HG02678 (cell line): ENCODE measurements around the gene SKIL.

ENCODE experiments used
- ATAC-seq: cut with Tn5 transposase; IDR thresholded peaks from one replicate; pipeline ENCODE4 v1.9.1; 2021; ENCODE audit warnings: mild to moderate bottlenecking, moderate library complexity; ENCODE audit not compliant: unreplicated experiment

Gene SKIL

GRCh38 chr3:170391108-170391507, 33.6 kb downstream of the SKIL start:
- ATAC-seq = no peak

GRCh38 chr3:170397685-170398084, 40.2 kb downstream of the SKIL start:
- ATAC-seq = no peak

- no peak for ATAC-seq
Measured at GRCh38 chr3:170405101-170405500, 47.6 kb downstream of the SKIL start.

- no peak for ATAC-seq
Measured at GRCh38 chr3:170410428-170411029, 53.0 kb downstream of the SKIL start.

- ATAC-seq = no peak
Measured at GRCh38 chr3:170413291-170413690, 55.8 kb downstream of the SKIL start.

- ATAC-seq = no peak
Measured at GRCh38 chr3:170414202-170414663, 56.7 kb downstream of the SKIL start.

- no peak for ATAC-seq
Measured at GRCh38 chr3:170417090-170417489, 59.6 kb downstream of the SKIL start.

GRCh38 chr3:170418422-170419398, 61.2 kb downstream of the SKIL start, which contains the start of gene CLDN11:
Gene CLDN11 (plus strand): TSS chr3:170418868. CDS start chr3:170419067, 199 bp downstream.
- ATAC-seq = no peak

GRCh38 chr3:170419557-170420087, 62.1 kb downstream of the SKIL start:
- no peak for ATAC-seq

GRCh38 chr3:170420307-170420821, 62.8 kb downstream of the SKIL start:
- ATAC-seq = no peak

GRCh38 chr3:170421111-170421641, 63.7 kb downstream of the SKIL start:
- ATAC-seq = no peak

- ATAC-seq = no peak
Measured at GRCh38 chr3:170421758-170422157, 64.2 kb downstream of the SKIL start.

GRCh38 chr3:170423001-170423615, 65.6 kb downstream of the SKIL start:
- no peak for ATAC-seq

GRCh38 chr3:170424879-170425278, 67.4 kb downstream of the SKIL start:
- ATAC-seq = no peak

GRCh38 chr3:170425491-170426239, 68.2 kb downstream of the SKIL start:
- no peak for ATAC-seq

- no peak for ATAC-seq
Measured at GRCh38 chr3:170426240-170426797, 68.8 kb downstream of the SKIL start.

GRCh38 chr3:170428095-170428494, 70.6 kb downstream of the SKIL start:
- no peak for ATAC-seq

GRCh38 chr3:170429050-170429449, 71.5 kb downstream of the SKIL start:
- no peak for ATAC-seq

GRCh38 chr3:170431054-170431453, 73.5 kb downstream of the SKIL start:
- no peak for ATAC-seq

- ATAC-seq = no peak
Measured at GRCh38 chr3:170432416-170432815, 74.9 kb downstream of the SKIL start.
